ENCODE data around the gene TTLL8.

Gene TTLL8

GRCh38 chr22:50061141-50061823 lies 3.2 kb upstream of the TTLL8 start:
- no peak for DNase-seq (ENCODE audit: low read depth)

- DNase-seq (ENCODE audit: low read depth) = no peak
These were observed 2.5 kb upstream of the TTLL8 start for GRCh38 chr22:50060441-50061140.

GRCh38 chr22:50059881-50060262 lies 1.8 kb upstream of the TTLL8 start:
- DNase-seq (ENCODE audit: low read depth) = no peak

- no peak for DNase-seq (ENCODE audit: low read depth)
These were observed 1.1 kb upstream of the TTLL8 start for GRCh38 chr22:50058906-50059880.

DNA sequence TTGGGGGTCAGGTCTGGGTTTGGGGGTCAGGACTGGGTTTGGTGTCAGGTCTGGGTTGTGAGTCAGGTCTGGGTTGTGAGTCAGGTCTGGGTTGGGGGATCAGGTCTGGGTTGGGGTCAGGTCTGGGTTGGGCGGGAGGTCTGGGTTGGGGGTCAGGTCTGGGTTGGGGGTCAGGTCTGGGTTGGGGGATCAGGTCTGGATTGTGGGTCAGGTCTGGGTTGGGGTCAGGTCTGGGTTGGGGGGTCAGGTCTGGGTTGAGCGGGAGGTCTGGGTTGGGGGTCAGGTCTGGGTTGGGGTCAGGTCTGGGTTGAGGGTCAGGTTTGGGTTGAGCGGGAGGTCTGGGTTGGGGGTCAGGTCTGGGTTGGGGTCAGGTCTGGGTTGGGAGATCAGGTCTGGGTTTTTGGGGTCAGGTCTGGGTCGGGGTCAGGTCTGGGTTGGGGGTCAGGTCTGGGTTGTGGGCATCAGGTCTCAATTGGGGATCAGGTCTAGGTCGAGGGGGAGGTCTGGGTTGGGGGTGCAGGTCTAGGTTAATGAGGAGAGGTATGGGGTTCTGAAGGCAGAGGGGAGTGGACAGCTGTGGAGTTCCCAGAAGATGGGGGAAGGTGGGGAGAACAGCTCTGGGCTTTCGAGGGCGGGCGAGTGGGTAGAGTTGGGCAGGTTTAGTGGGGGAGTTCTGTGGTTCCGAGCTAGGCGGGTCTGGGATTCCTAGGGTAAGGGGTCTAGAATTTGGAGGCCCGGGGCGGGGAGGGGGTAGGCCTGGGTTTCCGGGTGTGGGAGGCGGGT lies 629 bp downstream of the TTLL8 start:
- no peak for DNase-seq (ENCODE audit: low read depth)

DNA sequence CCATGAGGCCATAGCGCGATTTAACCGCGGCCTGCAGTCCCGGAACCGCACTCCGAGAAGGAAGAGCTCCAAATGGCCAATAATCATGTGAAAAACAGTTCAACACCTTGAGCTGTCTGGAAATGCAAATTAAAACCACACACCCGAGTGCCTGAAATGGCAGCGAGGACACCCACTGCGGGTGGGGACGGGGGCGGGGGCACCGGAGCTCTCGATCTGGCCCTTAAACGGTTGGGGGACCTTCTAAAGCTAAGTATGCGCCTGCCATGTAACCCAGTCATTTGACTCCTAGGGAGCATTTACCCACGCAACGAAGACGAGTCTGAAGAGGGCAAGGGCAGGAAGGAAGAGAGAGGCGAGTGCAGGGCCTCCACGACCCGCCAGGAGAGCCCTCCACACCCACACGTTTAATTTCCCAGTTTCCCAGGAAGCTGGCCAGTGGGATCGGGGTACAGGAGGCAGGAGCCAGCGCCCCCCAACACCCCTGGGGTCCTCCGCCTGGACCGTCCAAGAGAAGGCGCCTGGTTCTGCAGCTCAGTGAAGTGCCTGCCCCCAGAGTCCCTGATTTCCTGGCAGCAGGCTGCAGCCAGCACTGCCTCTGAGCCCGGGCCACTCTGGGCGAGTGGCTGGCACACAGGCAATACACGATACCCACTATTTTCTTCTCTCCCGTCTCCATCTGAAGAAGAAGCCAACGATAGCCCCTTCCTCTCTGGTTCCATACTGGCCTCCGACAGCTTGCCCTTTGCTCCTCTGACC lies 1.7 kb downstream of the TTLL8 start:
- DNase-seq (ENCODE audit: low read depth) = no peak

GRCh38 chr22:50053861-50054260 lies 4.2 kb downstream of the TTLL8 start:
- no peak for DNase-seq (ENCODE audit: low read depth)

DNA sequence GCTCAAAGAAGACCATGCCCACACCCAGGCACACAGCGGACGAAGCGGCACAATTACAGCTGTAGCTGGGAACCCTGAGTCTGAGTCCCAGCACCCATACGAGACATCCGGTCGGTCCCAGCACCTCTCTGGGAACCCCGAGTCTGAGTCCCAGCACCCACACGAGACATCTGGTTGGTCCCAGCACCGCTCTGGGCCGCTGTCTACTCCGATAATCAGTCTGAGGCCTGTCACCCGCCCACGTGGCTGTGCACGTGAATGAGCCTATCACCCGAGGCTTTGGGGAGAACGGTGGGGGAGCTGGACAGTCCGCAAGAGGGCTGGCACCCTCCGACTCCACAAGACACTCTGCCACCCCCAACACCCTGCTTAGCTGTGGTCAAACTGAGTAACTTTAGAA lies 6.2 kb downstream of the TTLL8 start:
- DNase-seq (ENCODE audit: low read depth) = no peak

GRCh38 chr22:50049299-50050195 lies 8.6 kb downstream of the TTLL8 start:
- no peak for DNase-seq (ENCODE audit: low read depth)

DNA sequence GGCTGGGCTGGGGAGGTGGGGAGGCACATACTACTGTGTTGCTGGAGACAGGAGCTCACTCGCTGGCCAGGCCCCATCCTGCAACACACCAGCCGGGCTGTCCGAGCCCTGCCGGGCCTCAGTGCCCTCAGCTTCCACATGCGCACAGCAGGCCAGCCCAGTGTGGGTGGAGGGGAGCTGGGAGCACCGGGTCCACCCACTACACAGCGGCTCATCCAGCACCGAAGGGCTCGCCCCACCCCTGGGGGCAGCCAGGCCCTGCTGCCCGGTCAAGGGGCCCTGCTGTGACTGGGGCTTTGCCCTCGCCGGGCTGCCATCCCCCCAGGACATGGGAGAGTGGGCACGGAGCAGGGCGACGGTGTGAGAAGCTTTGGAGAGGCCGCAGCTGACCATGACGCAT lies 9.3 kb downstream of the TTLL8 start:
- DNase-seq (ENCODE audit: low read depth) = no peak

DNA sequence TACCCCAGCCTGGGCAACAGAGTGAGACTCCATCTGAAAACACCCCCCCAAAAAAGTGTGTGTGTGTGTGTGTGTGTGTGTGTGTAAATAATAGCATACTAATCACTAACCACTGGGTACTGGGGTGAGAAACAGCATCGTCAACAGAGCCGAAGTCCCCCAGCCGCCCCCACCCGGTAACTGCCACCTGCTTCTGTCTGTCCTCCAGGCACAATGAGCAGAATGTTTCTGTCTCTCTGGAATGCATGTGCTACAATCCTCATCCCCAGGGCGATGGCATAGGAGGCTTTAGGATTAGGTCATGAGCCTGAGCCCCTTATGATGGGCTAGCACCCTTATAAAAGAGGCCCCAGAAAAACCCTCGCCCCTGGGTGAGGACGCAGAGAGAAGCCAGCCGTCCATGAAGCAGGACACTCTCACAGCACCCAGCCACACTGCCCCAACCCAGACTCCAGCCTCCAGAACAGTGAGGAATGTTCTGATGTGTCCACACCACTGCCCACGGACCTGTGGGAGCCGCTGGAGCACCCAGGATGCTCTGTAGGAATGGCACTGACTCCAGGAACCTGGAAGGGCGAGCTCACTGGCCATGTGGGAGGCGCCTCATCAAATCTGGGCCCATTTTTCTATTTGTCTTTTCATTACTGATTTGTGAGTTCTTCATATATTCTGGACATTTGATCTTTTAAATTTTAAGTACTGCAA lies 9.9 kb downstream of the TTLL8 start:
- DNase-seq (ENCODE audit: low read depth) = no peak

- no peak for DNase-seq (ENCODE audit: low read depth)
These were observed 10.8 kb downstream of the TTLL8 start for GRCh38 chr22:50047346-50047745.

DNA sequence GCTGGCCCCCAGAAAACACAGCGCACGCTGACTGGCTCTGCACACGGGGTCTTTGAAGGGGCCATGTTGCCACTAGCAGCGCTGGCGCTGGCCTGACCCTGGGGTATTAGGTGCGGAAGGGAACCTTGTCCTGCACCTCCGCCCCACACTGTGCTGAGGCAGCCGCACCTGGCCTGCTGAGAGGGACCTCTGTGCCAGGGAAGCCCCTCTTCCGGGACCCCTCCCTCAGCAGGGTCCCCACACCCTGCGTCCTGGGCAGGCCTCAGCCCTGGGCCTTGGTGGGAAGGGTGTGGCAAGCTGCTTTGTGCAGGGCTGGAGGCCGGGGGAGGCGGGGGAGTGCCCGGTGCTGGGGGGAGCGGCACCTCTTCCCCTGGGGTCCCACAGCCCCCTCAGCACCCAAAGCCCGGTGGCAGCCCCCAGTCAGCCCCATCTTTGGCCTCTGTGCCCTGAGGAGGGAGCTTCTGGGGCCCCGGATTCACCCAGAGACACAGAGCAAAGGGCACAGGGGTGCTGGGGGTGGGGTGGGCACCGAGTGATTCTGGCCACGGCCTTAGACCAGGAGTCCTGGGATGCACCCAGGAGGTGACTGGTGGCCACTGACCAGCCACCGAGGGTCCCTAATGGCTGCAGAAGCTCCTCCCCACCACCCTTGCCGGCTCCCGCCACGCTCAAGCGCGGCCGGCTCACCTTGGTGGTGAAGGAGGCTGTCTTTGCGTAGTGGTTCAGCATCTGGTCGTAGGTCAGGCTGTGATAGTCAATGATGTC lies 11.4 kb downstream of the TTLL8 start:
- DNase-seq (ENCODE audit: low read depth) = no peak

- no peak for DNase-seq (ENCODE audit: low read depth)
These were observed 12.1 kb downstream of the TTLL8 start for GRCh38 chr22:50046019-50046415.

GRCh38 chr22:50045211-50046018 lies 12.7 kb downstream of the TTLL8 start:
- no peak for DNase-seq (ENCODE audit: low read depth)

DNA sequence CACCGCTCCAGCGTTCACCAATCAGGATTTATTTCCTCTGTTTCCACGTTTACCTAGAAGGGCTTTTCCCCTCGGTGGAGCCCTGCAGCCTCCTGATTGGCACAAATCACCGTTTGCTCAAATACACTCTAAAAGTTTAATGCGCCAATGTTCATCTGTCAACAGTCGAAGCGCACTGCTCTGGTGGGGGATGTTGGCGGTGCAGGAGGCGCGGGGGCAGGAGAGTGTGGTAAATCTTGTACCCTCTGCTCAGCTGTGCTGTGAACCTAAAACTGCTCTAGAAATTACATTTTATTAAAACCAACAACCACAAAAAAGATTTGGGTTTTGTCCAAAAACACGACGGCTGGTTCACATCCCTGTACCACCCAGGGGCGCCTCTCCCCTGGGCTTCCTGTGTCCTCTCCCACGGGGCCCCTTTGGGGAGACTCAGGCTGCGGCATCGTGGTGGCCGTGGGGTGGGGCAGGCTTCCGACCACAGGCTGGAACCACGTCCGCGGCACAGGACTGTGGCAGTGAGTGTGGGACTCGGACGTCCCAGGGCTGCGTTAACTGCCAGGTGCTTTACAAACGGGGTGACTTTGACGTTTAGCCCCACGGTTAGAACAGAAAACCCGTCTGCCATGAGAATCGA lies 13.5 kb downstream of the TTLL8 start:
- DNase-seq (ENCODE audit: low read depth) = no peak

- no peak for DNase-seq (ENCODE audit: low read depth)
These were observed 16.6 kb downstream of the TTLL8 start for GRCh38 chr22:50041361-50042065.

Data from CMK (cell line).